22Rv1 (cell line): Measurements from ENCODE around the gene GTPBP1.

ENCODE experiments used
- CTCF ChIP-seq: fragments of 450-650 bp; IDR thresholded peaks from 2 replicates; pipeline ENCODE4 v1.5.1; 2017; ENCODE audit warnings: mild to moderate bottlenecking
- ZFX ChIP-seq: fragments of 450-650 bp; IDR thresholded peaks from 2 replicates; pipeline ENCODE4 v1.6.1; 2017; ENCODE audit warnings: antibody characterized with exemption, borderline replicate concordance

- no peak for TF ChIP-seq CTCF
- no peak for TF ChIP-seq ZFX
These were observed 15.8 kb downstream of the GTPBP1 start for GRCh38 chr22:38721551-38721950.
